ENCODE data around the gene RGS3. TPM values are rescaled to one million over a fixed set of nuclear protein-coding genes. Genes with fewer than 3 reads are reported as not detected.

RGS3 gene
- total RNA-seq, 2 donors from 2014 or later, result 112 to 184 TPM

DNA sequence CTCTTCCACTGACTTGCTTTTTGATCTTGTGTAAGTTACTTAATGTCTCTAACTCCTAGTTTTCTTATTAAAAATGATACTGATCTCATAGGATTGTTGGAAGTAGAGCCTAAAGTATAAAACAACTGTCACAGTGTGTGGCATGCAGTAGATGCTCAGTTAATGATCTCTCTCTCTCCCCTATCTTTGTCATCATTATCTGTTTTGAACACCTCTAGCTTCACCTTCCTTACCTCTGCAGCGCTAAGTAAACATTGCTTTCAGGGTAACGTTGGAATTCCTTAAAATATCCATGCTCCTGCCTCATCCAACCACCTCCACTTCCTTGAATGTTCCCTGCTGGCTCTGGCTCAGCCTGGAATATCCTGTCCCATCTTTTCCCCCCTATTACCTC lies 110.4 kb downstream of the RGS3 start:
- Histone ChIP-seq H3K36me3 (no peaks in the 10 kb centered on the region), H3K9me3 (no peaks in the 10 kb centered on the region), H3K4me1 (peaks cover 0 to 73% of the 10 kb centered on the region in 2 donors), H3K27ac (peak overlapping the region; percentile 76 to 79), H3K4me3 (no peak overlapping the region), H3K27me3 (no peaks in the 10 kb centered on the region)
- TF ChIP-seq, protein P1, sequence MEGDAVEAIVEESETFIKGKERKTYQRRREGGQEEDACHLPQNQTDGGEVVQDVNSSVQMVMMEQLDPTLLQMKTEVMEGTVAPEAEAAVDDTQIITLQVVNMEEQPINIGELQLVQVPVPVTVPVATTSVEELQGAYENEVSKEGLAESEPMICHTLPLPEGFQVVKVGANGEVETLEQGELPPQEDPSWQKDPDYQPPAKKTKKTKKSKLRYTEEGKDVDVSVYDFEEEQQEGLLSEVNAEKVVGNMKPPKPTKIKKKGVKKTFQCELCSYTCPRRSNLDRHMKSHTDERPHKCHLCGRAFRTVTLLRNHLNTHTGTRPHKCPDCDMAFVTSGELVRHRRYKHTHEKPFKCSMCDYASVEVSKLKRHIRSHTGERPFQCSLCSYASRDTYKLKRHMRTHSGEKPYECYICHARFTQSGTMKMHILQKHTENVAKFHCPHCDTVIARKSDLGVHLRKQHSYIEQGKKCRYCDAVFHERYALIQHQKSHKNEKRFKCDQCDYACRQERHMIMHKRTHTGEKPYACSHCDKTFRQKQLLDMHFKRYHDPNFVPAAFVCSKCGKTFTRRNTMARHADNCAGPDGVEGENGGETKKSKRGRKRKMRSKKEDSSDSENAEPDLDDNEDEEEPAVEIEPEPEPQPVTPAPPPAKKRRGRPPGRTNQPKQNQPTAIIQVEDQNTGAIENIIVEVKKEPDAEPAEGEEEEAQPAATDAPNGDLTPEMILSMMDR (IDR thresholded peaks at IDR 0.05), result no peak
- no peak for DNase-seq (ENCODE audit: low spot score)

DNA sequence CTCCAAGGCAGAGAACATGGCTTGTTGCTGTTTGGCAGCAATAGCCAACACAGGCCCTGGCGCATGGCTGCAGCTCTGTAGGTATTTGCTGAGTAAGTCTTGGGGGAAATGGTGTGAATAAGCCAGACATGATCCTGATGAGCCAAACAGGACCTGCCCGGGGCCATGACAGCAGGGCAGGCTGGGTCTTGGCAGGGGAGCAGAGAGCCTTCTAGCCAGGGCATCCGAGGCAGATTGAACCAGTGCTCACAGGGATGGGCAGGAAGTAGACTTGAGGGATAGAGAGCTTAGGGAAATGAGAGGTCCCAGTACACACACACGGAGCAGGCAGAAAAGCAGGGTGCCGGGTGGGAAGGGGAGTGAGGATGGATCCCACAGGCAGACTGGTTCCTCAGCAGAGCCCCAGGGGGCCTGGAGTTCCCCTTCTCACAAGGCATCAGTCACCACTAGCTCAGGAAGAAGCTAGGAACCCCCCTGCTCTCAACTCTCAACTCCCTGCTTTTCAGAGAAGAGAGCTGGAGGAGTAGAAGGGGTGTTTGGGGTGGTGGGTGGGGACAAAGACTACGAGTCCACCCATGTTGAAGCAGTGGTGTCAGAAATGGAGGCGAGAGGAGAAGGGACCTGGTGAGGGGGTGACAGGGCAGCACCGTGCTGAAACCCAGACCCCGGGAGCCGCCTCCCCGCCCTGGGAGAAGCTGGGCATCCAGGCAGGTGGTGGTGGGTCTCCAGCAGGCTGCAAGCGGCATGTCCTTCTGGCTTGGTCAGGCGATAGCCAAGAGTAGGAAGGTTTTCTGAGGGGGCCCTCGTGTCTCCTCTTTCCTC lies 111.1 kb downstream of the RGS3 start:
- Histone ChIP-seq H3K4me1 (peaks cover 0 to 73% of the 10 kb centered on the region in 2 donors), H3K27me3 (no peaks in the 10 kb centered on the region), H3K9me3 (no peaks in the 10 kb centered on the region), H3K27ac (peak overlapping the region; percentile 59 to 76), H3K36me3 (no peaks in the 10 kb centered on the region), H3K4me3 (no peak overlapping the region)
- DNase-seq (ENCODE audit: low spot score), result no peak
- TF ChIP-seq, protein P1 (IDR thresholded peaks at IDR 0.05), result no peak

DNA sequence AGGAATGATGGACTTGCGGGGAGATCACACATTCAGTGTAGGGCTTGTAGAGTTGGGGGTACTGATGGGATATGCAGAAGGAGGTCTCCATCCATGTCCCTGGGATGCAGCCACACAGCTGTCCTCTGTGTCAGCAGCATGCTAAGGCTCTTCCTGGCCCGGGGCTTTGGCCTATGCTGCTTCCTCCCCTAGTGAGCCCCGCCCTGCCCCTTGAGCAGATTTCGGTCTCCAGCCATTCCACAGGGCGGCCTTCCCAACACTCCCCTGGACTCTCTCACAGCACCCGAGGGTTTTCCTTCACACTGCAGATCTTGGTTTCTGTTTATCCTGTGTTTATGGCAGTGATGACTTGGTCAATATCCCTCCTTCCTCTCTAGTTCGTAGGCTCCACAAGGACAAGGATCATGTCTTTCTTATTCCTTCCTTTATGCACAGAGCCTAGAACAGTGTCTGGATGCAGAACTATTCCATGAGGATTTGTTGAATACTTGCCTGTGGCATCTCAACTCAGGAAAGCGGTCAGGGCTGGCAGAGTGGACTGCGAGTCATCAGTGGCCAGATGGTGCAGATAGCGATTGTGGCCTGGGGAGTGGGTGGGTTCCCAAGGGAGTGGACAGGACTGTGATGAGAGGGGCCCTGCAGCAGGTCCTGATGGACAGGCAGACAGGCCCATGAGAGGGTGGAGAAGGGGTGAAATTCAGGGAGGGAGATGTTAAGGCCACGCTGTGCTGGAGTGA lies 114.2 kb downstream of the RGS3 start:
- Histone ChIP-seq H3K36me3 (no peaks in the 10 kb centered on the region), H3K27ac (peak overlapping the region; percentile 81 to 83), H3K27me3 (no peaks in the 10 kb centered on the region), H3K9me3 (no peaks in the 10 kb centered on the region), H3K4me3 (no peak overlapping the region), H3K4me1 (peaks cover 0 to 90% of the 10 kb centered on the region in 2 donors)
- no peak for DNase-seq (ENCODE audit: low spot score)
- TF ChIP-seq, protein P1 (IDR thresholded peaks at IDR 0.05), result no peak

DNA sequence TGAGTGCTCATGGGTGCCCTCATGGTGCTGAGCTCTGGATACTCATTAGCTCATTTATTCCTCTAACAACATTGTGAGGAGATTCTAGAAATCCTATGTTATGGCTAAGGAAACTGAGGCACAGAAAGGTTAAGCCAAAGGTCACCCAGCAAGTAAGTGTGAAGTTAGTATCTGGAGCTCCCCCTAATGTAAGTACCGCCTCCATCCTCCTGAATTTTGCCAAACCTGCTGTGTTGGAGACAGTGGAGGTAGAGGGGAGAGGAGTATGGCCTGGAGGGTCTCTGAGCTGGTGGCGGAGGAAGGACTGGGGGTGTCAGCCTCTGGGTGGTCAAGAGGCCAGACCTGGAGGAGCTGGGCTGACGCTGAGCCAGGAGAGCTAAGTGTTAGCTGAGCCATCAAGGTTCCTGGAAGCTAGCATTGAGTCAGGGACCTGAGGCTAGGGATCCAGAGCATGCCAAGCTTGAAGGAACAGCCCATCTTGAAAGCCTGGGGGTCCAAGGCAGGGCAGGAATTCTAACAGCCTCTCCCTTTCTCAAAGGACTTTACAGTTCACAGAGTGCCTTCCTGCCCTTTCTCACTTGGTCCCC lies 114.8 kb downstream of the RGS3 start:
- peak overlapping the region; percentile 81 to 83 for H3K27ac ChIP-seq
- no peak for DNase-seq (ENCODE audit: low spot score)
- no peaks in the 10 kb centered on the region for H3K27me3 ChIP-seq
- TF ChIP-seq, protein P1 (IDR thresholded peaks at IDR 0.05), result no peak
- no peak overlapping the region for H3K4me3 ChIP-seq
- no peaks in the 10 kb centered on the region for H3K9me3 ChIP-seq
- H3K4me1 ChIP-seq, result peaks cover 0 to 83% of the 10 kb centered on the region in 2 donors
- peaks cover 6% of the 10 kb centered on the region for H3K36me3 ChIP-seq

DNA sequence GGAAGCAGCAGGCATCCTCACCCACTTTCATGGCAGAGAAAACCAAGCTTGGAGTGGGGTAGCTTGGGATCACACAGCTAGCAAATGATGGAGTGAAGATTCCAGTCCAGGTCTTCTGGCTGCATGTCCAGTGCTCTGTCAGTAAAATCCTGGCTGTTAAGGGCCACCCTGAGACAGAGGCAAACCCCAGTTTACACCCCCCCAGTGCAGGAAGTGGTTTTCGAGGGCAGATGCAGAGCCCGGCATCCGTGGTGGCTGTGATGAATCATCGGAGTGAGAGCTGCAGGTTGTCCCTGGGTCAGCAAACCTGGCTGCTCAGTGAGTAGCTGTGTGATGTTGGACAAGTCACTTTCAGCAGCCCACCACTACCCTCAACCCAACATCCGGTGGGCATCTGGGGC lies 115.4 kb downstream of the RGS3 start:
- TF ChIP-seq, protein P1 (IDR thresholded peaks at IDR 0.05), result no peak
- Histone ChIP-seq H3K4me3 (no peak overlapping the region), H3K27ac (peak overlapping the region; percentile 81 to 83), H3K27me3 (no peaks in the 10 kb centered on the region), H3K9me3 (no peaks in the 10 kb centered on the region), H3K36me3 (peaks cover 11% of the 10 kb centered on the region), H3K4me1 (peaks cover 0 to 78% of the 10 kb centered on the region in 2 donors)
- DNase-seq (ENCODE audit: low spot score), result peak; percentile 77
